GM12878 (cell line): ENCODE results near the gene SHROOM3. TPM values are rescaled to one million over a fixed set of nuclear protein-coding genes. Genes with fewer than 3 reads are reported as not detected.

Experiments
- ATAC-seq: fragments of 200-7000 bp; cut with Tn5 transposase; 3 replicates; pipeline ENCODE4 v1.9.1; 2020; ENCODE audit warnings: mild to moderate bottlenecking, moderate library complexity
- BruUV-seq: library from RNA; stranded (reverse); fragments of 400-500 nt; replicated peaks from 2 replicates; lab custom pipeline; 2021; lab: Mats Ljungman, UMichigan
- CTCF ChIA-PET: fragments of 300-600 bp; sonication (Branson Sonifier 250); formaldehyde crosslinking; extraction: SDS; loops from one replicate; lab custom pipeline; 2021; ENCODE audit warnings: inconsistent platforms; lab: Yijun Ruan, JAX
- POLR2A ChIA-PET: fragments of 350-600 bp; formaldehyde crosslinking; extraction: SDS; loops from one replicate; lab custom pipeline; 2021; ENCODE audit warnings: inconsistent platforms; lab: Charles Lee
- RAD21 ChIA-PET: fragments of 300-600 bp; sonication (Branson Sonifier 250); formaldehyde crosslinking; loops from one replicate; lab custom pipeline; 2023; ENCODE audit warnings: antibody characterized with exemption; ENCODE audit not compliant: unreplicated experiment; lab: Charles Lee
- SMC1A ChIA-PET: fragments of 300-600 bp; sonication (Branson Sonifier 250); formaldehyde crosslinking; loops from one replicate; lab custom pipeline; 2023; ENCODE audit not compliant: unreplicated experiment, uncharacterized antibody; lab: Charles Lee
- DNase-seq: peaks from one replicate; pipeline ENCODE4 v3.0.0-alpha.2; 2011; ENCODE audit warnings: low read depth, low spot score
- FAIRE-seq: peaks from 3 replicates; lab custom pipeline; 2011; peaks lifted over from hg19 to GRCh38; lab: Jason Lieb, UNC
- H2AFZ ChIP-seq: 2 replicates; pipeline ENCODE4 v1.6.0; 2011; ENCODE audit warnings: low read depth, low read length, control low read depth; ENCODE audit not compliant: control insufficient read depth
- H3K27ac ChIP-seq: 2 replicates; pipeline ENCODE4 v1.5.1; 2011; ENCODE audit warnings: control low read depth; ENCODE audit not compliant: control insufficient read depth, insufficient read depth
- H3K27me3 ChIP-seq, 2 experiments: replicated peaks in 1 of 2; 2 replicates each; pipeline versions ENCODE4 v1.6.0 to v1.6.1; 2011; ENCODE audit warnings: low read length in 1 of 2; ENCODE audit not compliant: control insufficient read depth in 2 of 2, insufficient read depth in 2 of 2
- H3K36me3 ChIP-seq, 2 experiments: 2 replicates each; pipeline ENCODE4 v1.5.1; 2011; ENCODE audit warnings: low read length in 1 of 2; ENCODE audit not compliant: control insufficient read depth in 2 of 2, insufficient read depth in 2 of 2
- H3K4me1 ChIP-seq: 2 replicates; pipeline ENCODE4 v1.6.1; 2011; ENCODE audit warnings: mild to moderate bottlenecking, low read length, moderate library complexity, mixed read lengths; ENCODE audit not compliant: control insufficient read depth, insufficient read depth
- H3K4me2 ChIP-seq: 2 replicates; pipeline ENCODE4 v1.6.0; 2011; ENCODE audit warnings: control low read depth; ENCODE audit not compliant: control insufficient read depth, insufficient read depth
- H3K4me3 ChIP-seq: fragments of 200-600 bp; sonication (generic); 2 replicates; pipeline ENCODE4 v1.5.1; 2016
- H3K79me2 ChIP-seq: 2 replicates; pipeline ENCODE4 v1.6.0; 2011; ENCODE audit warnings: low read length; ENCODE audit not compliant: control insufficient read depth, insufficient read depth
- H3K9ac ChIP-seq: 2 replicates; pipeline ENCODE4 v1.8.0; 2011; ENCODE audit warnings: low read length, control low read depth, mixed read lengths; ENCODE audit not compliant: control insufficient read depth, insufficient read depth
- H3K9me3 ChIP-seq: replicated peaks from 3 replicates; pipeline ENCODE4 v1.5.1; 2011; ENCODE audit warnings: mild to moderate bottlenecking, low read length; ENCODE audit not compliant: control insufficient read depth, insufficient read depth
- H4K20me1 ChIP-seq: 2 replicates; pipeline ENCODE4 v1.6.0; 2011; ENCODE audit not compliant: control insufficient read depth, insufficient read depth
- BRCA1 ChIP-seq: IDR thresholded peaks from 2 replicates; pipeline ENCODE4 v1.6.1; 2011; ENCODE audit warnings: low read depth, low read length, improper control_type of control experiment
- EGR1 ChIP-seq, 2 experiments: IDR thresholded peaks; 1 replicate in 1 of 2; 2 replicates in 1 of 2; pipeline ENCODE4 v1.6.1; 2011 to 2012; ENCODE audit warnings: low read depth in 2 of 2, low read length in 2 of 2, borderline replicate concordance in 1 of 2, mild to moderate bottlenecking in 1 of 2, moderate library complexity in 1 of 2
- HDAC6 ChIP-seq: fragments of 200-600 bp; sonication (generic); IDR thresholded peaks from one replicate; pipeline ENCODE4 v1.8.0; 2017; ENCODE audit warnings: antibody characterized with exemption; ENCODE audit not compliant: unreplicated experiment
- MTA2 ChIP-seq: fragments of 450-650 bp; IDR thresholded peaks from 2 replicates; pipeline ENCODE4 v1.6.1; 2016; ENCODE audit warnings: low read depth, mild to moderate bottlenecking, moderate library complexity
- NFIC ChIP-seq: IDR thresholded peaks from 2 replicates; pipeline ENCODE4 v1.6.1; 2012; ENCODE audit warnings: low read depth, mild to moderate bottlenecking, inconsistent platforms, low read length, moderate library complexity
- NFYA ChIP-seq: IDR thresholded peaks from 2 replicates; pipeline ENCODE4 v1.6.1; 2011; ENCODE audit warnings: low read depth, mild to moderate bottlenecking, low read length, improper control_type of control experiment, borderline replicate concordance
- NR2F1 ChIP-seq: fragments of 450-650 bp; conservative IDR thresholded peaks from 2 replicates; pipeline ENCODE4 v1.6.1; 2017; ENCODE audit warnings: mild to moderate bottlenecking
- PML ChIP-seq: IDR thresholded peaks from 2 replicates; pipeline ENCODE4 v1.6.1; 2012; ENCODE audit warnings: low read length, inconsistent platforms
- STAT1 ChIP-seq: fragments of 450-650 bp; conservative IDR thresholded peaks from 2 replicates; pipeline ENCODE4 v1.6.1; 2014; ENCODE audit warnings: antibody characterized with exemption, mild to moderate bottlenecking
- TCF3 ChIP-seq: IDR thresholded peaks from 2 replicates; pipeline ENCODE4 v1.6.1; 2012; ENCODE audit warnings: low read depth, mild to moderate bottlenecking, low read length, borderline replicate concordance; ENCODE audit not compliant: insufficient read depth
- ZNF274 ChIP-seq: IDR thresholded peaks from one replicate; pipeline ENCODE4 v1.8.0; 2011; ENCODE audit not compliant: insufficient read length, insufficient read depth
- ZSCAN29 ChIP-seq: fragments of 450-650 bp; IDR thresholded peaks from 2 replicates; pipeline ENCODE4 v1.6.1; 2017; ENCODE audit warnings: mild to moderate bottlenecking, moderate library complexity
- WGBS: methylation state at CpG from one replicate; pipeline ENCODE4 v1.1.6; 2016; ENCODE audit warnings: low lambda C conversion rate; ENCODE audit not compliant: insufficient replicate concordance, insufficient coverage; ENCODE audit errors: missing lambda C conversion rate; 5-methylcytosine and 5-hydroxymethylcytosine counted together
- in situ Hi-C: fragments of 300-500 bp; cut with MboI; formaldehyde crosslinking; loops from 9 replicates; pipeline ENCODE4 v1.14.3; 2018; ENCODE audit warnings: mixed read lengths
- intact Hi-C: fragments of 100-400 bp; cut with micrococcal nuclease; formaldehyde crosslinking; loops from one replicate; pipeline ENCODE4 v1.14.2; 2022; ENCODE audit not compliant: unreplicated experiment
- polyA plus RNA-seq, 11 experiments: library from polyadenylated mRNA; depleted of rRNA in 4 of 11; unstranded in 6 of 11; stranded (reverse) in 5 of 11; fragments of >200 nt; fragmentation: Nextera tagmentation in 4 of 11; fragmentation: Illumina TruSeq in 1 of 11; extraction: Ambion mirVana in 4 of 11; extraction: Trizol in 1 of 11; gene quantifications; 1 replicate in 1 of 11; 2 replicates in 10 of 11; pipeline versions ENCODE4 v1.2.1 to v1.2.3, GENCODE V29; 2011 to 2016; ENCODE audit warnings: inconsistent platforms in 2 of 11, missing spikeins in 2 of 11, low read depth in 1 of 11
- total RNA-seq, 4 experiments: library from RNA; depleted of rRNA in 3 of 4; stranded (reverse); fragments of >200 nt in 3 of 4; fragmentation: Illumina TruSeq in 1 of 4; extraction: Trizol in 1 of 4; gene quantifications; 2 replicates each; pipeline versions ENCODE4 v1.2.1 to v1.2.3, GENCODE V29; 2013 to 2021
- TF ChIP-seq, protein P1 (sequence below): IDR thresholded peaks from 2 replicates; pipeline ENCODE4 v1.6.1; 2012; ENCODE audit warnings: low read length, inconsistent platforms
- TF ChIP-seq, protein P2 (sequence below): fragments of 450-650 bp; formaldehyde crosslinking; IDR thresholded peaks from 2 replicates; pipeline ENCODE4 v1.5.0; 2022; ENCODE audit warnings: mild to moderate bottlenecking, missing genetic modification characterization
- TF ChIP-seq, protein P3 (sequence below), 3 experiments: IDR thresholded peaks in 2 of 3; conservative IDR thresholded peaks in 1 of 3; 2 replicates each; pipeline ENCODE4 v1.5.1; 2011; ENCODE audit warnings: low read depth in 3 of 3, low read length in 3 of 3, mild to moderate bottlenecking in 3 of 3, control low read depth in 2 of 3, moderate library complexity in 2 of 3, inconsistent platforms in 1 of 3, mixed read lengths in 1 of 3; ENCODE audit not compliant: control insufficient read depth in 2 of 3, insufficient read depth in 1 of 3; ENCODE audit errors: extremely low read depth in 1 of 3
- TF ChIP-seq, protein P4 (sequence below): IDR thresholded peaks from 2 replicates; pipeline ENCODE4 v1.6.1; 2012; ENCODE audit warnings: low read depth, low read length, improper control_type of control experiment

SHROOM3 gene
- total and polyA plus RNA-seq, 10 of the 15 experiments (the other 5 are each of a cell fraction or from before 2014, with no cell fraction given): under 0.01 to 0.29 (median 0.08) TPM; not detected in 1

DNA sequence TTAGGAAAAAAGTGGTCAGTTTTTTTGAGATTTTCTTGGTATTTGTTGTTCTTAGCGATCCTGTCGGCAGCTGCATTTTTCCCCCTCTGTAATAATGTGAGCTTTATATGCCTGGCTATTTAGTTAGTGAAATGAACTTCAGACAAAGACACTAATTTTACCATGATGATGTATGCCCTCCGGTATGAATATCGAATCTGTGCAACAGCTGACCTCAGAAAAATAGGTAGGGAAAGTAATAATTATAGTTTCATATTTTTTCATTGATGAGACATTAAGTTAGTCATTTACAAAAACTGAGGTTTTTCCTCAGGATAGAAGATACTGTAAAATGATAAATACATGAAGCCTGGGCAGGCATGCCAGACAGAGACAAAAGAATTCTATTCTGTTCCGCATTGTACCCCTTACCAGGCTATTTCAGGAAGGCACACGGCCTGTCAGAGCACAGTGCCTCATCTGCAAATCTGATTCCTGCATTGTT is 155.8 kb downstream of the SHROOM3 start:
- FAIRE-seq: no peak

More for the DNA sequence above, 155.8 kb downstream of the SHROOM3 start:
- Histone ChIP-seq H3K27me3 (peaks cover 2 to 12% of the 10 kb centered on the region in 2 experiments), H3K4me1 (no peaks in the 10 kb centered on the region), H3K4me3 (no peak overlapping the region), H3K9me3 (no peaks in the 10 kb centered on the region), H3K4me2 (no peak overlapping the region), H4K20me1 (no peaks in the 10 kb centered on the region), H3K9ac (no peak overlapping the region), H2AFZ (no peak overlapping the region), H3K27ac (no peak overlapping the region), H3K36me3 (no peaks in the 10 kb centered on the region), H3K79me2 (no peaks in the 10 kb centered on the region)
- in situ Hi-C loops: no loop called here
- intact Hi-C loops: no loop called here
- DNase-seq (no peak), ATAC-seq (no peak)
- ChIA-PET SMC1A (interaction anchor here (1.0 kb wide), 1 partner anchor 16 kb away, joined by 3 read pairs; no protein-coding TSS in a partner anchor), POLR2A (no interaction called here), CTCF (no interaction called here), RAD21 (no interaction called here)
- 43% methylated on average over 6 of the region's 6 CpGs for WGBS
- TF ChIP-seq BRCA1: no peak
- TF ChIP-seq STAT1: no peak
- no peak for TF ChIP-seq EGR1 (IDR thresholded peaks at IDR 0.05; ENCODE audit: borderline replicate concordance in 1 of 2, low read depth in 2 of 2, low read length in 2 of 2)
- TF ChIP-seq NR2F1: no peak
- no peak for TF ChIP-seq ZNF274
- TF ChIP-seq ZSCAN29: no peak
- no peak for TF ChIP-seq PML
- TF ChIP-seq HDAC6: no peak
- TF ChIP-seq, protein P1, sequence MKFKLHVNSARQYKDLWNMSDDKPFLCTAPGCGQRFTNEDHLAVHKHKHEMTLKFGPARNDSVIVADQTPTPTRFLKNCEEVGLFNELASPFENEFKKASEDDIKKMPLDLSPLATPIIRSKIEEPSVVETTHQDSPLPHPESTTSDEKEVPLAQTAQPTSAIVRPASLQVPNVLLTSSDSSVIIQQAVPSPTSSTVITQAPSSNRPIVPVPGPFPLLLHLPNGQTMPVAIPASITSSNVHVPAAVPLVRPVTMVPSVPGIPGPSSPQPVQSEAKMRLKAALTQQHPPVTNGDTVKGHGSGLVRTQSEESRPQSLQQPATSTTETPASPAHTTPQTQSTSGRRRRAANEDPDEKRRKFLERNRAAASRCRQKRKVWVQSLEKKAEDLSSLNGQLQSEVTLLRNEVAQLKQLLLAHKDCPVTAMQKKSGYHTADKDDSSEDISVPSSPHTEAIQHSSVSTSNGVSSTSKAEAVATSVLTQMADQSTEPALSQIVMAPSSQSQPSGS: no peak
- TF ChIP-seq, protein P2, sequence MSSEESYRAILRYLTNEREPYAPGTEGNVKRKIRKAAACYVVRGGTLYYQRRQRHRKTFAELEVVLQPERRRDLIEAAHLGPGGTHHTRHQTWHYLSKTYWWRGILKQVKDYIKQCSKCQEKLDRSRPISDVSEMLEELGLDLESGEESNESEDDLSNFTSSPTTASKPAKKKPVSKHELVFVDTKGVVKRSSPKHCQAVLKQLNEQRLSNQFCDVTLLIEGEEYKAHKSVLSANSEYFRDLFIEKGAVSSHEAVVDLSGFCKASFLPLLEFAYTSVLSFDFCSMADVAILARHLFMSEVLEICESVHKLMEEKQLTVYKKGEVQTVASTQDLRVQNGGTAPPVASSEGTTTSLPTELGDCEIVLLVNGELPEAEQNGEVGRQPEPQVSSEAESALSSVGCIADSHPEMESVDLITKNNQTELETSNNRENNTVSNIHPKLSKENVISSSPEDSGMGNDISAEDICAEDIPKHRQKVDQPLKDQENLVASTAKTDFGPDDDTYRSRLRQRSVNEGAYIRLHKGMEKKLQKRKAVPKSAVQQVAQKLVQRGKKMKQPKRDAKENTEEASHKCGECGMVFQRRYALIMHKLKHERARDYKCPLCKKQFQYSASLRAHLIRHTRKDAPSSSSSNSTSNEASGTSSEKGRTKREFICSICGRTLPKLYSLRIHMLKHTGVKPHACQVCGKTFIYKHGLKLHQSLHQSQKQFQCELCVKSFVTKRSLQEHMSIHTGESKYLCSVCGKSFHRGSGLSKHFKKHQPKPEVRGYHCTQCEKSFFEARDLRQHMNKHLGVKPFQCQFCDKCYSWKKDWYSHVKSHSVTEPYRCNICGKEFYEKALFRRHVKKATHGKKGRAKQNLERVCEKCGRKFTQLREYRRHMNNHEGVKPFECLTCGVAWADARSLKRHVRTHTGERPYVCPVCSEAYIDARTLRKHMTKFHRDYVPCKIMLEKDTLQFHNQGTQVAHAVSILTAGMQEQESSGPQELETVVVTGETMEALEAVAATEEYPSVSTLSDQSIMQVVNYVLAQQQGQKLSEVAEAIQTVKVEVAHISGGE (CRISPR knock-in tag): no peak
- no peak for TF ChIP-seq MTA2
- TF ChIP-seq, protein P3, sequence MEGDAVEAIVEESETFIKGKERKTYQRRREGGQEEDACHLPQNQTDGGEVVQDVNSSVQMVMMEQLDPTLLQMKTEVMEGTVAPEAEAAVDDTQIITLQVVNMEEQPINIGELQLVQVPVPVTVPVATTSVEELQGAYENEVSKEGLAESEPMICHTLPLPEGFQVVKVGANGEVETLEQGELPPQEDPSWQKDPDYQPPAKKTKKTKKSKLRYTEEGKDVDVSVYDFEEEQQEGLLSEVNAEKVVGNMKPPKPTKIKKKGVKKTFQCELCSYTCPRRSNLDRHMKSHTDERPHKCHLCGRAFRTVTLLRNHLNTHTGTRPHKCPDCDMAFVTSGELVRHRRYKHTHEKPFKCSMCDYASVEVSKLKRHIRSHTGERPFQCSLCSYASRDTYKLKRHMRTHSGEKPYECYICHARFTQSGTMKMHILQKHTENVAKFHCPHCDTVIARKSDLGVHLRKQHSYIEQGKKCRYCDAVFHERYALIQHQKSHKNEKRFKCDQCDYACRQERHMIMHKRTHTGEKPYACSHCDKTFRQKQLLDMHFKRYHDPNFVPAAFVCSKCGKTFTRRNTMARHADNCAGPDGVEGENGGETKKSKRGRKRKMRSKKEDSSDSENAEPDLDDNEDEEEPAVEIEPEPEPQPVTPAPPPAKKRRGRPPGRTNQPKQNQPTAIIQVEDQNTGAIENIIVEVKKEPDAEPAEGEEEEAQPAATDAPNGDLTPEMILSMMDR (IDR thresholded peaks at IDR 0.05 in 2 of 3, conservative IDR thresholded peaks at IDR 0.05 in 1 of 3; ENCODE audit: control insufficient read depth in 2 of 3, extremely low read depth in 1 of 3, insufficient read depth in 1 of 3, low read depth in 3 of 3, low read length in 3 of 3): no peak
- TF ChIP-seq TCF3: no peak
- TF ChIP-seq, protein P4, sequence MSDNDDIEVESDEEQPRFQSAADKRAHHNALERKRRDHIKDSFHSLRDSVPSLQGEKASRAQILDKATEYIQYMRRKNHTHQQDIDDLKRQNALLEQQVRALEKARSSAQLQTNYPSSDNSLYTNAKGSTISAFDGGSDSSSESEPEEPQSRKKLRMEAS: no peak
- TF ChIP-seq NFIC: no peak
- TF ChIP-seq NFYA: no peak
- BruUV-seq: no TSS peak
